ENCODE measurements around the gene OSBPL10.

Gene OSBPL10

GRCh38 chr3:31729573-31729972 lies 251.5 kb downstream of the OSBPL10 start:
- DNase-seq = no peak

GRCh38 chr3:31729082-31729481 lies 252.0 kb downstream of the OSBPL10 start:
- DNase-seq = no peak

- DNase-seq = no peak
These were observed 252.7 kb downstream of the OSBPL10 start for GRCh38 chr3:31728403-31728802.

- DNase-seq = no peak
These were observed 255.1 kb downstream of the OSBPL10 start for GRCh38 chr3:31725976-31726375.

- no peak for DNase-seq
These were observed 255.5 kb downstream of the OSBPL10 start for GRCh38 chr3:31725568-31725967.

- no peak for DNase-seq
These were observed 256.4 kb downstream of the OSBPL10 start for GRCh38 chr3:31724651-31725050.

- DNase-seq = no peak
These were observed 256.9 kb downstream of the OSBPL10 start for GRCh38 chr3:31724116-31724515.

GRCh38 chr3:31723701-31724100 lies 257.4 kb downstream of the OSBPL10 start:
- DNase-seq = no peak

- DNase-seq = no peak
These were observed 259.4 kb downstream of the OSBPL10 start for GRCh38 chr3:31721676-31722075.

- DNase-seq = no peak
These were observed 266.4 kb downstream of the OSBPL10 start for GRCh38 chr3:31714495-31715280.

- DNase-seq = no peak
These were observed 267.2 kb downstream of the OSBPL10 start for GRCh38 chr3:31713816-31714215.

- DNase-seq = no peak
These were observed 270.8 kb downstream of the OSBPL10 start for GRCh38 chr3:31710123-31710803.

GRCh38 chr3:31709526-31709925 lies 271.5 kb downstream of the OSBPL10 start:
- no peak for DNase-seq

- DNase-seq = no peak
These were observed 272.1 kb downstream of the OSBPL10 start for GRCh38 chr3:31709005-31709404.

GRCh38 chr3:31707286-31707685 lies 273.8 kb downstream of the OSBPL10 start:
- no peak for DNase-seq

- no peak for DNase-seq
These were observed 275.3 kb downstream of the OSBPL10 start for GRCh38 chr3:31705736-31706135.

GRCh38 chr3:31704591-31705179 lies 276.4 kb downstream of the OSBPL10 start:
- peak; percentile 19 for DNase-seq

- no peak for DNase-seq
These were observed 276.9 kb downstream of the OSBPL10 start for GRCh38 chr3:31704156-31704555.

- no peak for DNase-seq
These were observed 279.8 kb downstream of the OSBPL10 start for GRCh38 chr3:31701286-31701685.

GRCh38 chr3:31699309-31699953 lies 281.6 kb downstream of the OSBPL10 start:
- no peak for DNase-seq

- no peak for DNase-seq
These were observed 284.1 kb downstream of the OSBPL10 start for GRCh38 chr3:31696815-31697548.

- DNase-seq = no peak
These were observed 285.1 kb downstream of the OSBPL10 start for GRCh38 chr3:31696009-31696297.
